ENCODE data around the gene CHRNA3. TPM values are rescaled to one million over a fixed set of nuclear protein-coding genes. Genes with fewer than 3 reads are reported as not detected.

Gene CHRNA3
- total RNA-seq, 1 donor from 2014 or later = not detected

- TF ChIP-seq CTCF (IDR thresholded peaks at IDR 0.05) = no peak
- H3K36me3 Mint-ChIP-seq (ENCODE audit: low read depth) = no peaks in the 10 kb centered on the region
- POLR2A ChIA-PET = no interaction called here
- H3K9me3 Mint-ChIP-seq = peaks cover 7% of the 10 kb centered on the region
- ATAC-seq (ENCODE audit: low read depth) (no peak), DNase-seq (no peak)
- H3K27me3 Mint-ChIP-seq = peaks cover 10% of the 10 kb centered on the region
- intact Hi-C loops (cut with micrococcal nuclease) = loop anchor here (1.0 kb wide), 2 partner anchors 71 to 113 kb away; no protein-coding TSS in a partner anchor
- H3K27ac Mint-ChIP-seq = no peak overlapping the region
- CTCF ChIA-PET = no interaction called here
- no peak overlapping the region for H3K4me3 Mint-ChIP-seq
- peaks cover 11% of the 10 kb centered on the region for H3K4me1 Mint-ChIP-seq
Measured at GRCh38 chr15:78637776-78638435, 17.1 kb upstream of the CHRNA3 start.

GRCh38 chr15:78636378-78636859, 15.6 kb upstream of the CHRNA3 start:
- POLR2A ChIA-PET = no interaction called here
- H3K36me3 Mint-ChIP-seq (ENCODE audit: low read depth) = no peaks in the 10 kb centered on the region
- H3K9me3 Mint-ChIP-seq = peaks cover 8% of the 10 kb centered on the region
- peaks cover 6% of the 10 kb centered on the region for H3K4me1 Mint-ChIP-seq
- no peak overlapping the region for H3K4me3 Mint-ChIP-seq
- CTCF ChIA-PET = no interaction called here
- H3K27ac Mint-ChIP-seq = no peak overlapping the region
- peaks cover 6% of the 10 kb centered on the region for H3K27me3 Mint-ChIP-seq
- intact Hi-C loops (cut with micrococcal nuclease) = no loop called here
- no peak for TF ChIP-seq CTCF (IDR thresholded peaks at IDR 0.05)
- no peak for ATAC-seq (ENCODE audit: low read depth)
- DNase-seq = no peak

- TF ChIP-seq CTCF (IDR thresholded peaks at IDR 0.05) = no peak
- CTCF ChIA-PET = no interaction called here
Measured at GRCh38 chr15:78635346-78635745, 14.6 kb upstream of the CHRNA3 start.

GRCh38 chr15:78634210-78635145, 13.7 kb upstream of the CHRNA3 start:
- ATAC-seq (ENCODE audit: low read depth) (no peak), DNase-seq (no peak)
- Mint-ChIP-seq H3K4me1 (no peaks in the 10 kb centered on the region), H3K4me3 (no peak overlapping the region), H3K36me3 (ENCODE audit: low read depth) (no peaks in the 10 kb centered on the region), H3K9me3 (peaks cover 8% of the 10 kb centered on the region), H3K27ac (no peak overlapping the region), H3K27me3 (peaks cover 6% of the 10 kb centered on the region)
- intact Hi-C loops (cut with micrococcal nuclease) = no loop called here
- ChIA-PET CTCF (no interaction called here), POLR2A (no interaction called here)
- TF ChIP-seq CTCF (IDR thresholded peaks at IDR 0.05) = no peak

More at GRCh38 chr15:78635346-78635745, 14.6 kb upstream of the CHRNA3 start:
- ATAC-seq (ENCODE audit: low read depth) = no peak
- Mint-ChIP-seq H3K4me1 (no peaks in the 10 kb centered on the region), H3K27me3 (peaks cover 3% of the 10 kb centered on the region), H3K9me3 (peaks cover 8% of the 10 kb centered on the region), H3K36me3 (ENCODE audit: low read depth) (no peaks in the 10 kb centered on the region), H3K4me3 (no peak overlapping the region), H3K27ac (no peak overlapping the region)
- DNase-seq = no peak
- POLR2A ChIA-PET = no interaction called here
- intact Hi-C loops (cut with micrococcal nuclease) = no loop called here

- Mint-ChIP-seq H3K9me3 (peaks cover 8% of the 10 kb centered on the region), H3K36me3 (ENCODE audit: low read depth) (no peaks in the 10 kb centered on the region), H3K27ac (no peak overlapping the region), H3K4me1 (no peaks in the 10 kb centered on the region), H3K4me3 (no peak overlapping the region), H3K27me3 (peaks cover 13% of the 10 kb centered on the region)
- DNase-seq (no peak), ATAC-seq (ENCODE audit: low read depth) (no peak)
- ChIA-PET POLR2A (interaction anchor here (0.9 kb wide), 1 partner anchor 93 kb away, joined by 4 read pairs; no protein-coding TSS in a partner anchor), CTCF (no interaction called here)
- intact Hi-C loops (cut with micrococcal nuclease) = no loop called here
- TF ChIP-seq CTCF (IDR thresholded peaks at IDR 0.05) = no peak
Measured at GRCh38 chr15:78633348-78633747, 12.6 kb upstream of the CHRNA3 start.

Measured in activated B cell treated with CpG ODN at 0.5 μM for 24 hours (primary cell).